C4-2B (cell line): Measurements from ENCODE around the gene SMAD1.
"Not testable (repeated sequence)": the region's sequence is repeated elsewhere in the genome, so short reads cannot be mapped to it uniquely, and the experiment has no call there.

ENCODE experiments used
- H3K27ac ChIP-seq: fragments of 450-650 bp; 2 replicates; pipeline ENCODE4 v1.5.1; 2017
- ZFX ChIP-seq: fragments of 450-650 bp; IDR thresholded peaks from 2 replicates; pipeline ENCODE4 v1.6.1; 2017
- TF ChIP-seq, protein P1 (sequence below): fragments of 450-650 bp; conservative IDR thresholded peaks from 2 replicates; pipeline ENCODE4 v1.5.1; 2017; ENCODE audit warnings: mild to moderate bottlenecking

SMAD1 gene

DNA sequence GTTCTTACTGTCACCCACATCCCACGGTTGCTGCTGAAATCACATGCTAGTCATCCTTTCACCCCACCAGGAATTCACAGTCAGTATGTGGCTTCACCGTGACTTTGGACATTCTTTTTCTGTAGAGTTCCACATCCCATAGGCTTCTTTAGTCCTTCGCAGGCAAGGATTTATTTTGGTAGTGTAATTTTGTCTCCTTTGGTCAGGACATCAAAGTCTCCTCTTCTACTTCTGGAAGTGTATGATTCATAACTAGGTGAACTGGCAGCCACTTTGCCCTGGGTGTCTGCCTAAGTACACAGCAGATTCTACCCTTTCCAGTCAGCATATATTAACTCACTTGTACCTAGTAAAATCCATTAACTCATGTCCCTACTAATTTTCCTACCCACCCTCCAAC lies 99.3 kb downstream of the SMAD1 start:
- TF ChIP-seq ZFX = no peak
- TF ChIP-seq, protein P1, sequence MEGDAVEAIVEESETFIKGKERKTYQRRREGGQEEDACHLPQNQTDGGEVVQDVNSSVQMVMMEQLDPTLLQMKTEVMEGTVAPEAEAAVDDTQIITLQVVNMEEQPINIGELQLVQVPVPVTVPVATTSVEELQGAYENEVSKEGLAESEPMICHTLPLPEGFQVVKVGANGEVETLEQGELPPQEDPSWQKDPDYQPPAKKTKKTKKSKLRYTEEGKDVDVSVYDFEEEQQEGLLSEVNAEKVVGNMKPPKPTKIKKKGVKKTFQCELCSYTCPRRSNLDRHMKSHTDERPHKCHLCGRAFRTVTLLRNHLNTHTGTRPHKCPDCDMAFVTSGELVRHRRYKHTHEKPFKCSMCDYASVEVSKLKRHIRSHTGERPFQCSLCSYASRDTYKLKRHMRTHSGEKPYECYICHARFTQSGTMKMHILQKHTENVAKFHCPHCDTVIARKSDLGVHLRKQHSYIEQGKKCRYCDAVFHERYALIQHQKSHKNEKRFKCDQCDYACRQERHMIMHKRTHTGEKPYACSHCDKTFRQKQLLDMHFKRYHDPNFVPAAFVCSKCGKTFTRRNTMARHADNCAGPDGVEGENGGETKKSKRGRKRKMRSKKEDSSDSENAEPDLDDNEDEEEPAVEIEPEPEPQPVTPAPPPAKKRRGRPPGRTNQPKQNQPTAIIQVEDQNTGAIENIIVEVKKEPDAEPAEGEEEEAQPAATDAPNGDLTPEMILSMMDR = no peak

GRCh38 chr4:145583191-145584055 lies 101.8 kb downstream of the SMAD1 start:
- TF ChIP-seq, protein P1 = no peak
- no peak for TF ChIP-seq ZFX
- H3K27ac ChIP-seq = no peak overlapping the region

More for the DNA sequence above, 99.3 kb downstream of the SMAD1 start:
- no peak overlapping the region for H3K27ac ChIP-seq

- H3K27ac ChIP-seq = no peak overlapping the region
- TF ChIP-seq ZFX = no peak
- TF ChIP-seq, protein P1 = no peak
These were observed 105.6 kb downstream of the SMAD1 start for GRCh38 chr4:145587088-145587754.

DNA sequence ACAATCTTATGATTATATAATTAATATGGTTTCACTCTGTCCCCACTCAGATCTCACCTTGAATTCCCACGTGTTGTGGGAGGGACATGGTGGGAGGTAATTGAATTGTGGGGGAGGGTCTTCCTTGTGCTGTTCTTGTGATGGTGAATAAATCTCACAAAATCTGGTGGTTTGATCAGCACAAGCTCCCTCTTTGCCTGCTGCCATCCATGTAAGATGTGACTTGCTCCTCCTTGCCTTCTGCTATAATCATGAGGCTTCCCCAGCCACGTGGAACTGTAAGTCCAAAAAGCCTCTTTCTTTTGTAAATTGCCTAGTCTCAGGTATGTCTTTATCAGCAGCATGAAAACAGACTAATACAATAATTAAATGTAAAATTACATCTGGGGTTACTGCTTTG lies 107.7 kb downstream of the SMAD1 start:
- not testable (repeated sequence) for H3K27ac ChIP-seq

DNA sequence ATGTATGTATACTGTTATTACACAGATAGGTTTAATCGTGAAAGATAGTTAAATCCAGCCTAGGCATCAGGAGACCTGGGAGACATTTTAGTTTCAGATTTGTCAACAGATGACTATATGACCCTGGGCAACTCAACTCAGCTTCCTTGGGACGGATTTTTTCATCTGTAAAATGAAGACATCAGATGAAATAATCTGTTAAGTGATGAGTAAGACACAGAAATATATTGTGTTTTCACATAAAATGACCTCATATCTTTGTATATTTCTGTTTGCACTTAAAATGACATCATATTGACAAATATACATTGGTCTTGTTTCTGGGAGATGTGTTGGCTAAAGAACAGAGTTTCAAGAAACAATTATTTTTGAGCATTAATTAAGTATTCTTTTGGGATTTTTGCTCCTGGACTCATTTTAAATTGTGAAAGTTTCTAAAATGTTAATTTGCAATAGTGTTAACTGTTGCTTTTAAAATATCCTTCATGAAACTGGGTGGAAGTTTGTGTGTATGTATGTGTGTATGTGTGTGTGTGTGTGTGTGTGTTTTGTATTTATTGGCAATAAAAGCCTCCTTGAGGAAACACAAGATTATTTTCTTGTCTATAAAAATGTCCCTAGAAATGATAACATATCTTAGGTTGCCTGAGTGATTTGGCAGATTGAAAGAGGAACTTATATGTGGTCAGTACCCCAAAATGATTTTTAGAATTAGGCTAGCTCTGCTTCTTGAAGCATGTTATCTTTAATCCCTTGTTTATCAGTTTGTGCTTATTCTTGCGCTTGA lies 108.5 kb downstream of the SMAD1 start:
- H3K27ac ChIP-seq = no peak overlapping the region
- TF ChIP-seq, protein P1 = no peak
- TF ChIP-seq ZFX = no peak

DNA sequence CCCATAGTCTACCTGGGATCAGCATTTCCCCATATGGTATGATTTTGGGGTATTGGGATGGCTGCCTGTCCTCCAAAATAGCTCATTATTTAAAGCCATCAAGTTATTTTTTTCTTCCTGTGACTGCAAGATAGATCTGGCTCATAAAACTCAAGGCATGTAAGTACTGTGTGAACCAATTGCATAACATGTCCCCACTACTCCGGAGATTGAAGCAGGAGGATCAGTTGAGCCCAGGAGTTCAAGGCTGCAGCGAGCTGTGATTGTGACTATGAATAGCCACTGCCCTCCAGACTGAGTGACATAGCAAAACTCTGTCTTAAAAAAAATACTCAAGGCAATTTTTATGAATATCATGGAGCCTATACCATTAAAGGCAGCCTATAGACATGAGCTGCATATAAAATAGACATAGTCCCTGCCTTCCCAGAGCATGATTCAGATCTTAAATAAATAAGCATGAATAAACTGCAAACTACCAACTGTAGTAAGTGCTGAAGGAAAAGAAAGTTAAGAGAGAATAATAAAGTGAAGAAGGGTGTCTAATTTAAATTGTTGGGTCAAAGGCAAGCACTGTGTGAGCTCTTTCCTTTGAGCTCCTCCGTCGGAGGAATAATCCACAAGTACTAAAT lies 120.6 kb downstream of the SMAD1 start:
- no peak overlapping the region for H3K27ac ChIP-seq
- TF ChIP-seq, protein P1 = no peak
- no peak for TF ChIP-seq ZFX

DNA sequence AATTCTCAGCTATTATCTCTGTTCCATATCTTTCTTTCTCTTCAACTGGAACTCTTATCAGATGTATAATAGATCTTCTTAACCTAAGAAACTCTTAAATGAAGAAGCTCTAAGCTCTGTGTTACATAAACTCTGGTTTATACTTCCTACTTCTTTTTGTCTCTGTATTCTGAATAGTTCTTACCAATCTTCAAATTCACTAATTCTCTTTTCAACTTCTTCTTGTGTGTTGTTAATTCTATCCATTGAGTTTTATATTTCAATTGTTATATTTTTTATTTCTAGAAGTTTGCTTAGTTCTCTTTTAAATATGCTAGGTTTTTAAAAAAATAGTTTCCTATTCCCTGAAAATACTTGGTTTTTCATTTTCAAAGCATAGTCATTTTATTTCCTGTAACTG lies 124.3 kb downstream of the SMAD1 start:
- no peak for TF ChIP-seq ZFX
- TF ChIP-seq, protein P1 = no peak
- no peak overlapping the region for H3K27ac ChIP-seq
